Measurements from ENCODE around the gene NRP1. TPM values are rescaled to one million over a fixed set of nuclear protein-coding genes. Genes with fewer than 3 reads are reported as not detected.

NRP1 gene
- polyA plus RNA-seq, 2 donors, result 2.6 to 4.6 TPM

GRCh38 chr10:33328253-33328652 lies 6.2 kb downstream of the NRP1 start:
- Histone ChIP-seq H3K27ac (ENCODE audit: low read depth in 2 of 2, low read length in 1 of 2) (no peak overlapping the region), H3K4me3 (ENCODE audit: low read depth in 1 of 2, low read length in 2 of 2) (no peak overlapping the region), H3K4me1 (ENCODE audit: control insufficient read depth in 2 of 2, insufficient read depth in 2 of 2, low read length in 1 of 2) (no peaks in the 10 kb centered on the region), H3K36me3 (ENCODE audit: control insufficient read depth in 2 of 2, insufficient read depth in 2 of 2, low read length in 1 of 2) (no peaks in the 10 kb centered on the region), H3K9me3 (ENCODE audit: control insufficient read depth in 2 of 2, insufficient read depth in 1 of 2, low read depth in 1 of 2, low read length in 1 of 2) (no peaks in the 10 kb centered on the region), H3K27me3 (ENCODE audit: control insufficient read depth in 1 of 2, insufficient read depth in 2 of 2, low read length in 2 of 2) (no peaks in the 10 kb centered on the region)
- 89 to 93% methylated on average over 3 of the region's 3 CpGs for WGBS, 2 donors

DNA sequence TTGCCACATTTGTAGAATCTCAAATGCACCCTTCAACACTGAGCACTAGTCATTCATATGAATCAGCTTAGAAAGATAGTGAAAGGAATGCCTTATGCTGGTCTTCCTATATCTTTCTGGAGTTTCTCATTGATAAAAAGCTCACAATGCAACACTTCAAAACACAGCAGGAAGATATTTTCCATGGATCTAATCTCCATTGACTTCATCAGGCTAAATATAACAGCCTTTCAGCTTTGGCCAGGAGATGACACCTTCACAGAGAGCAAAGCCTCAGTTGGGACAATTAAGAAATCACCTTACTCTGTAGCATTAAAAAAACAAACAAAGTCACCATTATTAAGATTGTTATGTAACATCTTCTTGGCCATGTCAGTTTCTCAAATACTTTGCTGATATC lies 6.7 kb downstream of the NRP1 start:
- H3K4me3 ChIP-seq (ENCODE audit: low read depth in 1 of 2, low read length in 2 of 2), result no peak overlapping the region
- H3K4me1 ChIP-seq (ENCODE audit: control insufficient read depth in 2 of 2, insufficient read depth in 2 of 2, low read length in 1 of 2), result no peaks in the 10 kb centered on the region
- no peaks in the 10 kb centered on the region for H3K9me3 ChIP-seq (ENCODE audit: control insufficient read depth in 2 of 2, insufficient read depth in 1 of 2, low read depth in 1 of 2, low read length in 1 of 2)
- H3K27ac ChIP-seq (ENCODE audit: low read depth in 2 of 2, low read length in 1 of 2), result no peak overlapping the region
- H3K27me3 ChIP-seq (ENCODE audit: control insufficient read depth in 1 of 2, insufficient read depth in 2 of 2, low read length in 2 of 2), result no peaks in the 10 kb centered on the region
- no peaks in the 10 kb centered on the region for H3K36me3 ChIP-seq (ENCODE audit: control insufficient read depth in 2 of 2, insufficient read depth in 2 of 2, low read length in 1 of 2)

- H3K4me1 ChIP-seq (ENCODE audit: control insufficient read depth in 2 of 2, insufficient read depth in 2 of 2, low read length in 1 of 2), result no peaks in the 10 kb centered on the region
- 57 to 66% methylated on average over 2 of the region's 2 CpGs for WGBS, 2 donors
Measured at GRCh38 chr10:33326933-33327332, 7.5 kb downstream of the NRP1 start.

DNA sequence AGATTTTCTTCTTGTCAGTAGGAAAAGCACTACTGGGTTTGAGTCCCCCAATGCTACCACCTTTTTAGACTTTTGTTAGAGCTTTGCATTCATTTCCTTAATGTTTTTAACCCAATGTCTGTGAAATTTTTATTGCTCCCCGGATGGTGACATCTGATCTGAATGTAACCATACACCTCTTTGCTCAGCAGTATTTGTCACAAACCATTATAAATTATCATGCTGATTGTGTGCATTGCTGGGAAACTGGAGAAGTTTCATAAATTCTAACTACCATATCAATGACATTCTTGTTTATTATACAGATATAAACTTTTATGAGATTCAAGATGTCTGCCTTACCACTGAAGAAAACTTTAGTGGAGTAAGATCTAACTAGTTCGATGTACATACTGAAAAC lies 8.5 kb downstream of the NRP1 start:
- peaks cover 0 to 2% of the 10 kb centered on the region in 2 donors for H3K4me1 ChIP-seq (ENCODE audit: control insufficient read depth in 2 of 2, insufficient read depth in 2 of 2, low read length in 1 of 2)
- H3K27me3 ChIP-seq (ENCODE audit: control insufficient read depth in 1 of 2, insufficient read depth in 2 of 2, low read length in 2 of 2), result no peaks in the 10 kb centered on the region
- no peaks in the 10 kb centered on the region for H3K9me3 ChIP-seq (ENCODE audit: control insufficient read depth in 2 of 2, insufficient read depth in 1 of 2, low read depth in 1 of 2, low read length in 1 of 2)
- H3K36me3 ChIP-seq (ENCODE audit: control insufficient read depth in 2 of 2, insufficient read depth in 2 of 2, low read length in 1 of 2), result peaks cover 0 to 3% of the 10 kb centered on the region in 2 donors
- no peak overlapping the region for H3K4me3 ChIP-seq (ENCODE audit: low read depth in 1 of 2, low read length in 2 of 2)
- WGBS, 2 donors, result 72 to 74% methylated on average over 2 of the region's 2 CpGs
- no peak overlapping the region for H3K27ac ChIP-seq (ENCODE audit: low read depth in 2 of 2, low read length in 1 of 2)

More at GRCh38 chr10:33326933-33327332, 7.5 kb downstream of the NRP1 start:
- Histone ChIP-seq H3K27me3 (ENCODE audit: control insufficient read depth in 1 of 2, insufficient read depth in 2 of 2, low read length in 2 of 2) (no peaks in the 10 kb centered on the region), H3K9me3 (ENCODE audit: control insufficient read depth in 2 of 2, insufficient read depth in 1 of 2, low read depth in 1 of 2, low read length in 1 of 2) (no peaks in the 10 kb centered on the region), H3K4me3 (ENCODE audit: low read depth in 1 of 2, low read length in 2 of 2) (no peak overlapping the region), H3K36me3 (ENCODE audit: control insufficient read depth in 2 of 2, insufficient read depth in 2 of 2, low read length in 1 of 2) (peaks cover 0 to under 1% of the 10 kb centered on the region in 2 donors), H3K27ac (ENCODE audit: low read depth in 2 of 2, low read length in 1 of 2) (no peak overlapping the region)

GRCh38 chr10:33323721-33324120 lies 10.7 kb downstream of the NRP1 start:
- WGBS, 2 donors, result 77 to 86% methylated on average over 6 of the region's 6 CpGs

GRCh38 chr10:33321516-33321915 lies 13.0 kb downstream of the NRP1 start:
- H3K9me3 ChIP-seq (ENCODE audit: control insufficient read depth in 2 of 2, insufficient read depth in 1 of 2, low read depth in 1 of 2, low read length in 1 of 2), result no peaks in the 10 kb centered on the region
- no peak overlapping the region for H3K27ac ChIP-seq (ENCODE audit: low read depth in 2 of 2, low read length in 1 of 2)
- H3K4me1 ChIP-seq (ENCODE audit: control insufficient read depth in 2 of 2, insufficient read depth in 2 of 2, low read length in 1 of 2), result peaks cover 0 to 2% of the 10 kb centered on the region in 2 donors
- H3K4me3 ChIP-seq (ENCODE audit: low read depth in 1 of 2, low read length in 2 of 2), result no peak overlapping the region
- H3K27me3 ChIP-seq (ENCODE audit: control insufficient read depth in 1 of 2, insufficient read depth in 2 of 2, low read length in 2 of 2), result no peaks in the 10 kb centered on the region
- H3K36me3 ChIP-seq (ENCODE audit: control insufficient read depth in 2 of 2, insufficient read depth in 2 of 2, low read length in 1 of 2), result peaks cover 0 to 3% of the 10 kb centered on the region in 2 donors
- WGBS, 2 donors, result 60 to 63% methylated on average over 6 of the region's 6 CpGs

More at GRCh38 chr10:33323721-33324120, 10.7 kb downstream of the NRP1 start:
- no peak overlapping the region for H3K4me3 ChIP-seq (ENCODE audit: low read depth in 1 of 2, low read length in 2 of 2)
- no peaks in the 10 kb centered on the region for H3K9me3 ChIP-seq (ENCODE audit: control insufficient read depth in 2 of 2, insufficient read depth in 1 of 2, low read depth in 1 of 2, low read length in 1 of 2)
- peaks cover 0 to 2% of the 10 kb centered on the region in 2 donors for H3K4me1 ChIP-seq (ENCODE audit: control insufficient read depth in 2 of 2, insufficient read depth in 2 of 2, low read length in 1 of 2)
- peaks cover 0 to 3% of the 10 kb centered on the region in 2 donors for H3K36me3 ChIP-seq (ENCODE audit: control insufficient read depth in 2 of 2, insufficient read depth in 2 of 2, low read length in 1 of 2)
- H3K27ac ChIP-seq (ENCODE audit: low read depth in 2 of 2, low read length in 1 of 2), result no peak overlapping the region
- no peaks in the 10 kb centered on the region for H3K27me3 ChIP-seq (ENCODE audit: control insufficient read depth in 1 of 2, insufficient read depth in 2 of 2, low read length in 2 of 2)

DNA sequence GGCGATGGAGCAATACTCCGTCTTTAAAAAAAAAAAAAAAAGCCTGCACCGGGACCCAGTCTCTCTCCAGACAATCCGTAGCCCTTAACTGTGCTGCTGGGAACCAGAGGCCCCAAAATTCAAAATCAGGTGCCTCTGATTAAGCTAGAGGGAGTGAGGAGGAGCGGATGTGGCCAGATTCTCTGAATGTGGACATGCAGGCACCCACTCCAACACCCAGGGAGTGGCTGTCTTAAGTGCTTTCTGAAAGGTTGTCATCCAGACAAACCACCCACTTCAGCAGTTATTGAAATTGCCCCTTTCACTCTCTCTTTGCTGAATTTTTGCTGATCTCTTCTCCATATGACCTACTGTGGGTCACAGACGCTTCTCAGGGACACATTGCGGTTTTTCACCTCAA lies 14.2 kb downstream of the NRP1 start:
- no peaks in the 10 kb centered on the region for H3K9me3 ChIP-seq (ENCODE audit: control insufficient read depth in 2 of 2, insufficient read depth in 1 of 2, low read depth in 1 of 2, low read length in 1 of 2)
- H3K36me3 ChIP-seq (ENCODE audit: control insufficient read depth in 2 of 2, insufficient read depth in 2 of 2, low read length in 1 of 2), result peaks cover 0 to 3% of the 10 kb centered on the region in 2 donors
- H3K27me3 ChIP-seq (ENCODE audit: control insufficient read depth in 1 of 2, insufficient read depth in 2 of 2, low read length in 2 of 2), result no peaks in the 10 kb centered on the region
- H3K4me3 ChIP-seq (ENCODE audit: low read depth in 1 of 2, low read length in 2 of 2), result no peak overlapping the region
- H3K4me1 ChIP-seq (ENCODE audit: control insufficient read depth in 2 of 2, insufficient read depth in 2 of 2, low read length in 1 of 2), result peaks cover 0 to 2% of the 10 kb centered on the region in 2 donors
- 88 to 92% methylated on average over 7 of the region's 7 CpGs for WGBS, 2 donors
- H3K27ac ChIP-seq (ENCODE audit: low read depth in 2 of 2, low read length in 1 of 2), result no peak overlapping the region

DNA sequence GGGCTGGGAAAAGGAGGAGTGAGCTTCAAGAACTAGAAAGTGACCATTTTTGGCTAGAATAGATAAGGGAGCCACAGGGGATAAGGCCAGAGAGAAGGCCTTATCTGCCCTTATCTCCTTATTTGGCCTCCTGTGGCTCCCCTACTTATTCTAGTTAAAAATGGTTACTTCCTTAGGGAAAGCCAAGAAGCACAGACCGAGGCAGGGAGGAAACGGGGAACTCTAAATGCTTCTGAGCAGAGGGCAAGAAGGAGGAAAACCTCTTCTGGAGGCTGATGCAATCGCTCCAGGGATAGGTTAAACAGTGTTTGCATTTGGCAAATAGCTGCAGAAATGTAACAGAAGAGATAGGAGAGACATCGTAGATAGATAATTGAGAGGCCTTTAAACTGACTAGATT lies 18.6 kb downstream of the NRP1 start:
- H3K27ac ChIP-seq (ENCODE audit: low read depth in 2 of 2, low read length in 1 of 2), result no peak overlapping the region
- 57 to 70% methylated on average over 4 of the region's 4 CpGs for WGBS, 2 donors

GRCh38 chr10:33314811-33315561 lies 19.5 kb downstream of the NRP1 start:
- Histone ChIP-seq H3K27me3 (ENCODE audit: control insufficient read depth in 1 of 2, insufficient read depth in 2 of 2, low read length in 2 of 2) (no peaks in the 10 kb centered on the region), H3K4me1 (ENCODE audit: control insufficient read depth in 2 of 2, insufficient read depth in 2 of 2, low read length in 1 of 2) (peaks cover 0 to 2% of the 10 kb centered on the region in 2 donors), H3K4me3 (ENCODE audit: low read depth in 1 of 2, low read length in 2 of 2) (no peak overlapping the region), H3K36me3 (ENCODE audit: control insufficient read depth in 2 of 2, insufficient read depth in 2 of 2, low read length in 1 of 2) (no peaks in the 10 kb centered on the region), H3K9me3 (ENCODE audit: control insufficient read depth in 2 of 2, insufficient read depth in 1 of 2, low read depth in 1 of 2, low read length in 1 of 2) (no peaks in the 10 kb centered on the region), H3K27ac (ENCODE audit: low read depth in 2 of 2, low read length in 1 of 2) (peak overlapping the region in 1 of 2 donors; percentile 22)
- 27 to 36% methylated on average over 5 of the region's 5 CpGs for WGBS, 2 donors

More for the DNA sequence above, 18.6 kb downstream of the NRP1 start:
- H3K4me1 ChIP-seq (ENCODE audit: control insufficient read depth in 2 of 2, insufficient read depth in 2 of 2, low read length in 1 of 2), result peaks cover 0 to 2% of the 10 kb centered on the region in 2 donors
- H3K27me3 ChIP-seq (ENCODE audit: control insufficient read depth in 1 of 2, insufficient read depth in 2 of 2, low read length in 2 of 2), result no peaks in the 10 kb centered on the region
- no peaks in the 10 kb centered on the region for H3K36me3 ChIP-seq (ENCODE audit: control insufficient read depth in 2 of 2, insufficient read depth in 2 of 2, low read length in 1 of 2)
- H3K9me3 ChIP-seq (ENCODE audit: control insufficient read depth in 2 of 2, insufficient read depth in 1 of 2, low read depth in 1 of 2, low read length in 1 of 2), result no peaks in the 10 kb centered on the region
- H3K4me3 ChIP-seq (ENCODE audit: low read depth in 1 of 2, low read length in 2 of 2), result no peak overlapping the region

DNA sequence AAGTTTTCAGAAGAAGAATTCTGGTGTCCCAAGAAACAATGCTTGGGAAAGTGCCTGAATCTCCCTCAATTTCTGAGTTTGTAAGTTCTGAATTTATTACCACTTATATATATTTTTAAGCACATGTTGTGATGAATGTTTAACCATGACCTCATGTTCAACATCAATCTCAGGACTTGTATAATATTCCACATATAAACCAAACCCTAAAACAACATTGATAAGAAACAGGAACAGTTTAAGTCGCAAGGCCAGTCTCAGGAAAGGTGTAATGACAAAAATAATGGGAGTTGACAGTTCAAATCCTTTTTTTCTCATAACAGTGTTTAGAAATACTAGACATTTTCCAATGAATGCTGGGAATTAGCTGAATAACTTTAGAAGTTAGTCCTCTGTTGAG lies 22.8 kb downstream of the NRP1 start:
- 79 to 82% methylated on average over 1 of the region's 1 CpG for WGBS, 2 donors
- Histone ChIP-seq H3K9me3 (ENCODE audit: control insufficient read depth in 2 of 2, insufficient read depth in 1 of 2, low read depth in 1 of 2, low read length in 1 of 2) (no peaks in the 10 kb centered on the region), H3K4me3 (ENCODE audit: low read depth in 1 of 2, low read length in 2 of 2) (no peak overlapping the region), H3K36me3 (ENCODE audit: control insufficient read depth in 2 of 2, insufficient read depth in 2 of 2, low read length in 1 of 2) (no peaks in the 10 kb centered on the region), H3K4me1 (ENCODE audit: control insufficient read depth in 2 of 2, insufficient read depth in 2 of 2, low read length in 1 of 2) (peaks cover 0 to 2% of the 10 kb centered on the region in 2 donors), H3K27ac (ENCODE audit: low read depth in 2 of 2, low read length in 1 of 2) (no peak overlapping the region), H3K27me3 (ENCODE audit: control insufficient read depth in 1 of 2, insufficient read depth in 2 of 2, low read length in 2 of 2) (no peaks in the 10 kb centered on the region)

Measured in esophagus (tissue), 2 donors.